Measurements from ENCODE around the gene AP2B1.

The AP2B1 gene

DNA sequence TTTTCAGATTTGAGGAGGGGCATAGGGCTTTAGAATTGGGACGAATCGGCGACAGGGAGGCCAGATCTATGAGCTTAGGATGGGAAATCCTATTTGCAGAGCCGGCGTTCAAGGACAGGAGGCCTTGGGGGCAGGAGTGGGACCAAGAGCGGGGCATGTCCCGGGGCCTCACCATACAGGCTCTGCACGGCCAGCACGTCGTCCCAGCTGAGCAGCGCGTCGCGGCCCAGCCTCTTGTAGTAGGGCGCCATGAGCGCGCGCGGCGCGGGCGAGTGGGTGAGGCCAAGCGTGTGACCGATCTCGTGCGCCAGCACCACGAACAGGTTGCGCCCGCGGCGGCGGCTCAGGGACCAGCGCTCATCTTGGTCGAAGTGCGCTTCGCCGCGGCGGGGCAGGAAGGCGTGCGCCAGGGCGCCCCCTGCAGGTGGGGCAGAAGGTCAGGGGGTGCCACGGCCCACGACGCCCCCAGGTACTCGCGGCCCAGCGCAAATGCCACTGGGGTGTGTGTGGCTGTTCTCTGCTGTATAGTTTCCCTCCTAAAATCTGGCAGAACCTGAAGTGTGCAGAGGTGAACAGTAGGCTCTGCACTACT lies 182.9 kb downstream of the AP2B1 start:
- DNase-seq: no peak
- TF ChIP-seq POLR2A (IDR thresholded peaks at IDR 0.05; ENCODE audit: low read length) (no peak), GATA1 (IDR thresholded peaks at IDR 0.05; ENCODE audit: low read depth, low read length) (no peak)

DNA sequence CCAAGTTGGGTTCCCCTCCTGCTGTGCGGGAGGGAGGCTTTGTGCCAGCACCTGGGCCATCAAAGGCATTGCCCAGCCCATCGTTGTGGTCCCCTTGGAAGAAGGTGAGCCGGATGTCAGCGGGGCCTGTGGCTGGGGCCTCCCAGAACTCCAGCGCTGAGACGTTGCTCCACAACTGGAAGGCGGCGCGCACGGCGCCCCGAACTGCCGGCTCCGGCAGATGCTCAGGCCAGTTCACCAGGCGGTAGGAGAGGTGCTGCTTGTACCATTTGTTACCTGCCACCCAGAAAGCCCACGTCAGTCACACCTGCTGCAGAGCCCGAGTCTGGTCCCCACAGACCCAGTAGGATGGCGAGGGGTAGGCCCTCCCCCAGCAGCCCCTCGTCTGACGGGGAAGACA lies 186.0 kb downstream of the AP2B1 start:
- DNase-seq: no peak
- TF ChIP-seq GATA1 (IDR thresholded peaks at IDR 0.05; ENCODE audit: low read depth, low read length) (no peak), POLR2A (IDR thresholded peaks at IDR 0.05; ENCODE audit: low read length) (no peak)

DNA sequence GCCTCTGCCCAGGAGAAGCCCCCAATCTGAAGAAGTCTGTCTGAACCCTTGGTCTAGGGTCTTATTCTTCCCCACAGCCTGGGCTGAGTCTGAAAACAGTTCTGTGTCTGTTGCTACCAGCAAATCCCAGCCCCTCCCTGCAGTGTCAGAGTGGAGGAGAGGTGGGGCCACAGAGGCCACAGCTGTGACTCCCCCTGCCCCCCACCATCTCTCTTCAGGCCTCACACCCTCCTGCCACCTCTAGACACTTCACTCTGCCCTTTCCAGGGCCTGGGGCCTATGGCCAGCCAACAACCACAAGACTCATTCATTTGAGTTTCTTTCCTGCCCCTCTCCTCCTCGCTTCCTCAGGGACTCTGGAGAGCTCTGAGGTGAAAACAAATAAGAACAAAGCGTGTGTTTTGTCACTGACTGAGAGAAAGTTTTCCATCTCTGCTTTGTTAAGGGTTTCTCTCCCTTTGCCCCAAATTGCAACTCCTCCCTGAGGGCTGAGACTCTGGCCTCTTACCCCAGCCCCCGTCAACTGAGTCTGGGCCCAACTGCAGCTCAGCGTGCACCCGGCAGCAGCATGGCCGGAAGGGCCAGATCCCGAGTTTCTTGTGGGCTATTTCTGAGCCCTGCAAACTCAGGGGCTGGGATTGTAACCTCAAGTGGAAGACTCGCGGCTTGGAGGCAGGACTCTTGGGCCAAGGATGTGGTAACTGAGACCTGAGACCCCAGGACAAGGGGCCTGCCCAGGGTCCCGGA lies 186.7 kb downstream of the AP2B1 start:
- TF ChIP-seq POLR2A (IDR thresholded peaks at IDR 0.05; ENCODE audit: low read length): no peak
- TF ChIP-seq GATA1 (IDR thresholded peaks at IDR 0.05; ENCODE audit: low read depth, low read length): no peak

GRCh38 chr17:35774499-35774898 lies 187.4 kb downstream of the AP2B1 start:
- no peak for DNase-seq
- no peak for TF ChIP-seq POLR2A (IDR thresholded peaks at IDR 0.05; ENCODE audit: low read length)
- TF ChIP-seq GATA1 (IDR thresholded peaks at IDR 0.05; ENCODE audit: low read depth, low read length): no peak

More for the DNA sequence above, 186.7 kb downstream of the AP2B1 start:
- DNase-seq: no peak

- DNase-seq: no peak
- no peak for TF ChIP-seq GATA1 (IDR thresholded peaks at IDR 0.05; ENCODE audit: low read depth, low read length)
- no peak for TF ChIP-seq POLR2A (IDR thresholded peaks at IDR 0.05; ENCODE audit: low read length)
Measured at GRCh38 chr17:35775039-35775438, 187.9 kb downstream of the AP2B1 start.

DNA sequence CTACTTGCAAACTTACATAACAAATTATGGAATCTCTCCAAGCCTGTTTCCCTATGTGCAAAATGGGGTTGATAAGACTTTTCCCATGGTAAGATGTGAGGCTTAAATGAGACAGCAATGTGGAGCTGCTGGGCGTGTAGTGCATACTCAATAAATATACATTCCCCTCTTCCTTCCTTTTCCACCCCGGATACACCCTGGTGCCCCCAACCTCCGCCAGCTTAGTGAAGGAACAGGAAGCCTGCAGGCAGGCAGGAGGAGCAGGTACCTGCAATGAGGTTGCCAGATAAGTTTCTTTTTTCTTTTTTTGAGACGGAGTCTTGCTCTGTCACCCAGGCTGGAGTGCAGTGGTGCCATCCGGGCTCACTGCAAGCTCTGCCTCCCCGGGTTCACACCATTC lies 188.5 kb downstream of the AP2B1 start:
- no peak for TF ChIP-seq GATA1 (IDR thresholded peaks at IDR 0.05; ENCODE audit: low read depth, low read length)
- no peak for TF ChIP-seq POLR2A (IDR thresholded peaks at IDR 0.05; ENCODE audit: low read length)
- no peak for DNase-seq

All from erythroblast (primary cell).